IPS-NIHi7 (cell line): ENCODE results near the gene ECE2.
"Not testable (repeated sequence)": the region's sequence is repeated elsewhere in the genome, so short reads cannot be mapped to it uniquely, and the experiment has no call there.

Experiments
- DNase-seq: peaks from one replicate; pipeline ENCODE4 v3.0.0; 2012; ENCODE audit warnings: mixed read lengths; ENCODE audit errors: extremely low spot score

The ECE2 gene

DNA sequence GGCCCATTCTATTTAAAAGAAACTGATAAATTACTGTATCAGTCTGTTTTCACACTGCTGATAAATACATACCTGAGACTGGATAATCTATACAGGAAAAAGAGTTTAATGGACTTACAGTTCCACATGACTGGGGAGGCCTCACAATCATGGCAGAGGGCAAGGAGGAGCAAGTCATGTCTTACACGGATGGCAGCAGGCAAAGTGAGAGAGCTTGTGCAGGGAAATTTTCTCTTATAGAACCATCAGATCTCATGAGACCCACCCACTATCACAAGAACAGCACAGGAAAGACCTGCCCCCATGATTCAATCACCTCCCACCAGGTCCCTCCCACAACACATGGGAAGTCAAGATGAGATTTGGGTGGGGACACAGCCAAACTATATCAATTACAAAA lies 8.6 kb upstream of the ECE2 start:
- DNase-seq: not testable (repeated sequence)

DNA sequence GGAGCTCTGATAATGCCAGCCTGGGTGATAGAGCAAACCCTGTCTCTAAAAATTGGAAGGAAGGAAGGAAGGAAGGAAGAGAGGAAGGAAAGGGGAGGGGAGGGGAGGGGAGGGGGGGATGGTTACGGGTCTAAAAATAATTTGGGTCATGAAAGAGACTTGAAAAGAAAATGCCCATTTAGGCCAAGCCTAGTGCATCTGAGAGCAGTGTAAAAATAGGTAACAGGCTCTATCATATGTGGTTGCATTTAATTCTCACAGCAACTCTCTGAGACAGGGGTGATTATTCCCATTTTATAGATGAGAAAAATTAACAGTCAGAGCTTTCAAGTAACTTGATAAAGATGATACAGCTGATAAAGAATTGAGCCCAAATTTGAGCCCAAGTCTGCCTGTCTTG lies 3.6 kb upstream of the ECE2 start:
- DNase-seq: no peak

DNA sequence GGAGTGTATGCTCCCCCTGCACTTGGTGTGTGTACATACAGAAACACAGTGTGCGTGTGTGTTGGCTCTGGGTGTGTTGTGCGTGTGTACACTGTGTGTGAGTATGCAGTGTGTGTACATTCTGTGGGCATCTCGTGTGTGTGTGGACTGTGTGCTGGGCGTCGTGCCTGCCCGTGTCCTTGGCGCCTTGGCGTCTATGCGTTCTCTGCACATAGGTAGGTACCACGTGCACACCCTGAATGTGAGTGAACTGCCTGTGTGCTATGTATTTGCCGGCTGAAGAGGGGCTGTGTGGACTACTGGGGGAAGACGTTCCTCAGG lies 481 bp upstream of the ECE2 start:
- no peak for DNase-seq

DNA sequence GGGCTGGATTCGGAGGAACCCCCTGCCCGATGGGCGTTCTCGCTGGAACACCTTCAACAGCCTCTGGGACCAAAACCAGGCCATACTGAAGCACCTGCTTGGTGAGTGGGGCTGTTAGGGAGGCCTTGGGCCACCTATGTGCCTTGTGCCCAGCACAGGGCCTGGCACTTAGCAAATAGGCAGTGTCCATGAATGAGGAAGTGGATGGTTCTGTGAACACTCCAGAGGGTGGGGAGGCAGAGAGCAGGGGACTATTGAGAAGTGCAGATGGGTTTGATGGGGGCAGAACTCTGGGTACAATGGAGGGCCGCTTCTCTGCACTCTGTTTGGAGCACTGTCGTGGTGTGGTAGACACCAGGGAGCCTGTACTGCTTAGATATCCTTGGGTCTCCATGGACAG lies 1.5 kb downstream of the ECE2 start:
- DNase-seq: no peak

DNA sequence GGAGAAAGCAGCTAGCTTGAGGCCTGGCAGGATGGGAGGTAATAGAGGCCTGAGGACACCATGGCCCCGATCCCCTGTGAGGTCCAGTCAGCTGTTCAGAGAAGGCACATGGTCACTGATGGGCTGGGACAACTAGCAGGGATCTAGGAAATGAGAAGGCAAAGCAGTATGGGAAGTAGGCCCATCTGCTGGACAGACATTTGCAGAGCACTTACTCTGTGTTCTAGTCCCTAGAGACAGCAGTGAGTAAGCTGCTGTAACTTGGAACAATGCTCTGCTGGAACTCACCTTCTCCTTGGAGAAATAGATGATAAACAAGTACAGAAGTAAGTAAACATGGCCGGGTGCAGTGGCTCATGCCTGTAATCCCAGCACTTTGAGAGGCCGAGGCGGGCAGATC lies 7.1 kb downstream of the ECE2 start:
- no peak for DNase-seq

DNA sequence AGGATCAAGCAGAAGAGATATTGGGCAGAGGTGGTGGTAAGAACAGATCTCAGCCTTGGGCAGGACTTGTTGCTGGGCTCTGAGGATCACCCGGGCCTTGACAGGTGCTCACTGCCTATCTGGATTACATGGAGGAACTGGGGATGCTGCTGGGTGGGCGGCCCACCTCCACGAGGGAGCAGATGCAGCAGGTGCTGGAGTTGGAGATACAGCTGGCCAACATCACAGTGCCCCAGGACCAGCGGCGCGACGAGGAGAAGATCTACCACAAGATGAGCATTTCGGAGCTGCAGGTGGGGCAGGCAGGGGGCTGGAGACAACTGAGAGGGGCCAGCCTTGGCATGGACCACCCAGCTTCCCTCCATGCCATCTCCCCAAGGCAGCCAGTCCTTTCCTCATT lies 7.9 kb downstream of the ECE2 start:
- no peak for DNase-seq

DNA sequence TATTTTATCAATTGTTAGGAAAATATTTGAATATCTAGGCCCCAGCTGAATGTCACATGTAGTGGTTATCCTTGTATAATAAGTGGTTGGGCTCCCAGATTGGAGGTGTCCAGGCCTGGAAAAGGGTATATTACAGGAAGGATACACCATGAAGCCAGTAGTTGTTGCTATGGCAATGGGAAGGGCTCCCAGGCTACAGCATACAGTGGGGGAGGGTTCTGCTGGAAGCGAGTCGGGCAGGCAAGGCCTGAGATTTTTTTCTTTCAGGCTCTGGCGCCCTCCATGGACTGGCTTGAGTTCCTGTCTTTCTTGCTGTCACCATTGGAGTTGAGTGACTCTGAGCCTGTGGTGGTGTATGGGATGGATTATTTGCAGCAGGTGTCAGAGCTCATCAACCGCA lies 8.9 kb downstream of the ECE2 start:
- DNase-seq: peak; percentile 95

DNA sequence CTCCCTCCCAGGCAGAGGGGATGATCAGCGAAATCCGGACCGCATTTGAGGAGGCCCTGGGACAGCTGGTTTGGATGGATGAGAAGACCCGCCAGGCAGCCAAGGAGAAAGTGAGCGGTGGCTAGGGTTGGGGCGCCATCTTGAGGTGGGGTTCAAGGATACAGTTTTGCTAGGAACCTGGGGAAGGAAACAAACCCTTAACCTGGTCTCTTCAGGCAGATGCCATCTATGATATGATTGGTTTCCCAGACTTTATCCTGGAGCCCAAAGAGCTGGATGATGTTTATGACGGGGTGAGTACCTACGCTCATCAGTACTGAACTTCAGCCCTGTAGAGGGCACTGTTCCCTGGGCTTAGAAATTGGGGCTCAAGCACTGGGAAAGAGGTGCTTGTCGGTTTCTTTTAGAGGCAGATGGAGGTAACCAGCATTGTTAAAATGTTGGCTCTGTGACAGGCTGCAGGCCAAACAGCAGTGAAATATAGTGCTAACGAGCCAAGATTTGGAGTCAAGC lies 13.7 kb downstream of the ECE2 start:
- DNase-seq: peak; percentile 87

DNA sequence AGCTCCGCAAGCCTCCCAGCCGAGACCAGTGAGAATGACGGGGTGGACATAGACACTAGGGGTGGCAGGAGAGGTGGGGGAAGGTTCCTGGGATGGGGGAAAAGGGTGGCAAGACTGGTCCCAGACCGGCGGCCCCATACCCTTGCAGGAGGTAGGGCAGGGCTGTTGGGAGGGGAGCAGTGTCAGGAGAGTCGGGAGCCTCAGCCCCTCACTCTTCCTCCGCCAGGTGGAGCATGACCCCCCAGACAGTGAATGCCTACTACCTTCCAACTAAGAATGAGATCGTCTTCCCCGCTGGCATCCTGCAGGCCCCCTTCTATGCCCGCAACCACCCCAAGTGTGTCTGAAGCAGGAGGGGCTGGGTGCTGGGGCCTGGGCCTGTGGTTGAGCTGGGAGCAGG lies 14.5 kb downstream of the ECE2 start:
- peak; percentile 21 for DNase-seq

DNA sequence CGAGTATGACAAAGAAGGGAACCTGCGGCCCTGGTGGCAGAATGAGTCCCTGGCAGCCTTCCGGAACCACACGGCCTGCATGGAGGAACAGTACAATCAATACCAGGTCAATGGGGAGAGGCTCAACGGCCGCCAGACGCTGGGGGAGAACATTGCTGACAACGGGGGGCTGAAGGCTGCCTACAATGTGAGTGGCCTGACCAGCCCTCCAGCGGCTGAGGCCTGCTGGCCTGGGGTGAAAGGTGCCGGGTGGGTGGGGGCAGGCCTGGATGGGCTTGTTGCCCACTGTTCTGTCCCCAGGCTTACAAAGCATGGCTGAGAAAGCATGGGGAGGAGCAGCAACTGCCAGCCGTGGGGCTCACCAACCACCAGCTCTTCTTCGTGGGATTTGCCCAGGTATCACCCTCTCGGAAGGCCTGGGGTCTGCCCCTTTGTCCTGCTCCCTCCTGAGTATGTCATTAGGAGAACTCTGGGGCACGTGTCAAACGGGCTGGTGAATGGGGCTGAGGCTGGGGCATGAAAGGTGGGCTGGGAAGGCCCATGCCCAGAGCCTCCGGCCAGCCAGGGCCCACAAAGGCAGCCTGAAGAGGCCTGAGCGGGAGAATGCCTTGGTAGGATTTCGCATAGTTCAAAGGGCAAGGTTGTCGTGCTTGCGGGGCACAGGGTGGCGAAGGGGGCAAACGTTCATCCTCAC lies 15.4 kb downstream of the ECE2 start:
- DNase-seq: no peak

DNA sequence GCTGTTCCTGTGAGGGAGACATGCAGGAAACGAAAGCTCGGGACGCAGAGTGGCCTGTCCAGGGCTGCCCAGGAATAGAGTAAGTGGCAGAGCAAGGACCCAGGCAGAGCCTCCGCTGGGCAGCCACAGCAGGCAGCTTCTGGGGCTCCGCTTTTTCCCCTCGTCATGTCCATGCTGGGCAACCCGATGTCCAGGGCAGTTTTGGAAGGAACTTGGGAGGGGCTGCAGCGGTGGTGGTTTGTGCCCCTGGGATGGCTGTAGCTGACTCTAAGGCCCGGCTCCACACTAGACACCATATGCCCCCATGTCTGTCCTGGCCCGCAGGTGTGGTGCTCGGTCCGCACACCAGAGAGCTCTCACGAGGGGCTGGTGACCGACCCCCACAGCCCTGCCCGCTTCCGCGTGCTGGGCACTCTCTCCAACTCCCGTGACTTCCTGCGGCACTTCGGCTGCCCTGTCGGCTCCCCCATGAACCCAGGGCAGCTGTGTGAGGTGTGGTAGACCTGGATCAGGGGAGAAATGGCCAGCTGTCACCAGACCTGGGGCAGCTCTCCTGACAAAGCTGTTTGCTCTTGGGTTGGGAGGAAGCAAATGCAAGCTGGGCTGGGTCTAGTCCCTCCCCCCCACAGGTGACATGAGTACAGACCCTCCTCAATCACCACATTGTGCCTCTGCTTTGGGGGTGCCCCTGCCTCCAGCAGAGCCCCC lies 16.1 kb downstream of the ECE2 start:
- DNase-seq: no peak

DNA sequence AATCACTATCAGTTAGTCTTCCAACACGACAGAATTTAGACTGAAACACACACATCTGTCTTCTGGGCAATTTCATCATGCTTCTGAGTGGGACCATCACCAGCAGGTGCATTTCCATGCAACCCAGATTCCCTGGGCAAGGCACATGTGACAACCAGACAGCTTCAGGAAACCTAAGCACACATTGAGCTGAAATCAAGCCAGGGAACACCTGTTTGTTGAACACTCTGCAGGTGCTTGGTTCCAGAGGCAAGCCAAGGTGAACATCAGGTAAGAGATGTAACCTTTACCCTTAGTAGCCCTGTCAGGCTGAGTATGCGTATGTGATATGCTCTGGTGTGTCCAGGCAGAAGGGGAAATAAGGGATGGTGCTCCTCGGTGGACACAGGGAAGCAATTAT lies 19.9 kb downstream of the ECE2 start:
- DNase-seq: no peak

DNA sequence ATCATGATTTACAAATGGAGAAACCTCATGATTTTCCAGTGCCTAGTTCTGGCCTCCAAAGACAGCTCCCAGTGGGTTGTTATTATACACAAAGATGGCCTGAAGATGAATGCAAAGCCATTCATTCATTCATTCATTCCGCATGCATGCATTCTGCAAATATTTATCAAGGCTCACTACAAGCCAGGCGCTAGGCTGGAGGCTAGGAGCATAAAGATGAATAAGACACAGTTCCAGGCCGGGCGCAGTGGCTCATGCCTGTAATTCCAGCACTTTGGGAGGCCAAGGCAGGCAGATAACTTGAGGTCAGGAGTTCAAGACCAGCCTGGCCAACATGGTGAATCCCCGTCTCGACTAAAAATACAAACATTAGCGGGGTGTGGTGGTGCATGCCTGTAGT lies 20.8 kb downstream of the ECE2 start:
- DNase-seq: no peak

DNA sequence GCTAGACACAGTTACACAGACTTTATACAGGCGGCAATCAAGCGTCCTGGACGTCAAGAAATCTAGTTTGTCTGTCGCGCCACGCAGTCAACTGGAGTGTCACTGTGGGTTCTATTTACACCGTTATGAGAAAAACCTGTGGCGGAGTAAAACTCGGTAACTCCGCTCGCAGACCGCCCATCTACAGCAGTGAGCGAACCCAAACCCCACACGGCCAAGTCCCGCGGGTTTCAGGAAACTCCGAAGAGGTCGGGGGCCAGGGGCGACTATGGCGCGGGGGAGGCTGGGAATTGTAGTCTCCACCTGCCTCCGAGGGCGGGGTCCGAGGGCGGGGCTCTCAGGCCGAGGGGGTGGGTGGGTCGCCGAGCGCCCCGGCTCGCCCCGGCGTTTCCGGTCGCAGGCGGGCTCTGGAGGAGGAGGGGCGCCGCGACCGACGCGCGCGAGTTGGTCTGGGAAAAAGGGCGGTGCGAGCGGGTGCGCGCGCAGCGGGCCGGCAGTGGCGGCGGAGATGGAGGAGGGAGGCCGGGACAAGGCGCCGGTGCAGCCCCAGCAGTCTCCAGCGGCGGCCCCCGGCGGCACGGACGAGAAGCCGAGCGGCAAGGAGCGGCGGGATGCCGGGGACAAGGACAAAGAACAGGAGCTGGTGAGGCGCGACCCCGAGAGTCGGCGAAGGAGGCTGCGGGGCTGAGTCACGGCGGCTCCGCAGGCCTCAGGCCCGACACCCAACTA lies 23.1 kb downstream of the ECE2 start, which contains the start of gene PSMD2:
TSS of gene PSMD2 (plus strand) at position 483 of the 729 bp plus-strand sequence. CDS start at position 509, 26 bp downstream.
- DNase-seq: peak; percentile 99

DNA sequence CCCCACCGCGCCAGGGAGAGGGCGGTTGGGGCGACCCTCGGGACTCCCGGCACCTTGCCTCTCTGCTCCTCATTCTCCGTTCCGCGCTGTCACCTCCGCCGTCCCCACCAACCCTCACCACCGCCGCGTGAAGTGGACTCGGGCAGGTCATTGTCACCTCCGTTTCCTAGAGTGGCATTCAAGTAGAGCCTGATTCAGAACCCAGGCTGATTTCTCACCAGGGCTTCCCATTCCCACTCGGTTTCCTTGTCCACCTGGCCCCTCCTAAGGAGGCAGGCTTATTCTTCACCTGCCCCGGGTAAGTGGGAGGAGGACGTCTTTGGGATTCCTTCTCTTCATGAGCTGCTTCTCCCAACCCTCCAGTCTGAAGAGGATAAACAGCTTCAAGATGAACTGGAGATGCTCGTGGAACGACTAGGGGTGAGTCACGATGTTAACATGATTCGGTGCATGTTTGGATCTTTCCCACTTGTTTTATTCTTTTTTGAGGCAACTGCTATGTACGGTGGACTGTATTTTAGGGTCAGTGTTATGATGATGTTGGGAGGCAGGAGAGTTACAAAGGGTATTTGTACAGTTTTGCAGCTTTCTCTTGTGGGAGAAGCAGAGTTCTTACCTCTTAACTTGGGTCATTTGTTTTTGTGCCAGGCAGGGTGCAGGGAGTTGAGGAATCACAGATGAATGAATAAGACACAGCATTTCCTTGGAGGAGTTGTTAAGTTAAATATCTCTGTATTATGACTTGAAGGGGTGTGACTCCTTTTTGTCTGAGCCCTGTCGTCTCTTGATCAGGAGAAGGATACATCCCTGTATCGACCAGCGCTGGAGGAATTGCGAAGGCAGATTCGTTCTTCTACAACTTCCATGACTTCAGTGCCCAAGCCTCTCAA lies 23.9 kb downstream of the ECE2 start:
- no peak for DNase-seq

DNA sequence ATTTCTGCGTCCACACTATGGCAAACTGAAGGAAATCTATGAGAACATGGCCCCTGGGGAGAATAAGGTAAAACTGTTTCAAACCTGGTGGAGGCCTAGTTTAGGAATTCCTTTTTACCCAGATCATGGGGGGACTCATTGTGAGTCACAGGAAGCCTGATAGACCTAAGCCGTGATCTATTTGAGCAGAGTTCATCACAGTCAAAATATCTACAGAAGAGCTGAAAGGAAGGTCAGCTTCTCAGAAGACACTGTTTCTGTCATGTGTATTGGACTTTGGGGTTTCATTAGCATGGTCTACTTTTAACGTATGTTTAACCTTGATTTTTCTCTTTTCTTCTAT lies 24.5 kb downstream of the ECE2 start:
- DNase-seq: no peak

DNA sequence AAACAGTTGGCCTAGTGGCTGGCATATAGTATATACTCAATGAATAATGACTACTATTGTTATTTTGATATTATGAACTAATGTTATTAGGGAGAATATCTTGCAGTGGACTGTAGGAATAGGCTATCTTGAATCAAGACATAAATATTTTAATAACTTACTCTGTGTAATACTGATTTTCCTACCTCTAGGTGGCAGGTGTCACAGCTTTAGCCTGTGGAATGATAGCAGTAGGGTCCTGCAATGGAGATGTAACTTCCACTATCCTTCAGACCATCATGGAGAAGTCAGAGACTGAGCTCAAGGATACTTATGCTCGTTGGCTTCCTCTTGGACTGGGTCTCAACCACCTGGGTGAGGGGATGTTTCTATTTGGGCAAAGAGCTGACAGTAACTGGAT lies 29.8 kb downstream of the ECE2 start:
- DNase-seq: no peak

DNA sequence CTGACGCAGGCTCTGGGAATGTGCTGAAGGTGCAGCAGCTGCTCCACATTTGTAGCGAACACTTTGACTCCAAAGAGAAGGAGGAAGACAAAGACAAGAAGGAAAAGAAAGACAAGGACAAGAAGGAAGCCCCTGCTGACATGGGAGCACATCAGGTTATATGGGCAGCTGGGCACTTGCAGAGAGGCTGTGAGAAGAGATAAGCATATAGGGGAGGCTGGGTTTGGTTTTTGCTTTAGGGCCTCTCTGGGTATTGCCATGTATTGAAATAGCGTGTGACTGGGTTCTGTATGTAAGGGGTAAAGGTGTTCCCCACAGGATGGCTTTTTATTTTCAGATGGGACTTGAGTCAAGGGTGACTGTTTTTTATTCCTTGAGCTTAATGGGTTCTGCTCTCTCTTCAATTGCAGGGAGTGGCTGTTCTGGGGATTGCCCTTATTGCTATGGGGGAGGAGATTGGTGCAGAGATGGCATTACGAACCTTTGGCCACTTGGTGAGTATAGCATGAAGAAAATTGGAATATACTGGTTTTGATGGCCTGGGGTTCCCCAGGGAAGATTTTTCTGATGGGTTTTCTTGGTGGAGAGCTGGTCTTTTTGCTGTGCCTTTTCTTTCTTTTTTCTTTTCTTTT lies 30.6 kb downstream of the ECE2 start:
- no peak for DNase-seq

DNA sequence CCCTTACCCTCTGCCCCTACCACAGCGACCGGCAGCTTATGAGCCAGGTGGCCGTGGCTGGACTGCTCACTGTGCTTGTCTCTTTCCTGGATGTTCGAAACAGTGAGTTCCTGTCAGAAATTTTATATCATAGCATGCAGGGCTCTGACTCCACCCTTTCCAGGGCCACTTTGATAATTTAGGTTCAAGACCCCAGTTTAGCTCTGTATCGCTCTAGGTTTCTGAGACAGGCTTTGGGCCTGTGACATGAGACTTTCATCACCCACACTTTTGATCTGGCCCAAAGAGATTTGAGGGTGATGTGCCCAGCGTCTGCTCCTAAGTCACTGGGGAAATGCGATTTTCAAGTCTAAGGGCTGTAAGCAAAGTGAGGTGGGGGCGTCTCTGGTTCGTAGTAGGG lies 32.1 kb downstream of the ECE2 start:
- DNase-seq: no peak

DNA sequence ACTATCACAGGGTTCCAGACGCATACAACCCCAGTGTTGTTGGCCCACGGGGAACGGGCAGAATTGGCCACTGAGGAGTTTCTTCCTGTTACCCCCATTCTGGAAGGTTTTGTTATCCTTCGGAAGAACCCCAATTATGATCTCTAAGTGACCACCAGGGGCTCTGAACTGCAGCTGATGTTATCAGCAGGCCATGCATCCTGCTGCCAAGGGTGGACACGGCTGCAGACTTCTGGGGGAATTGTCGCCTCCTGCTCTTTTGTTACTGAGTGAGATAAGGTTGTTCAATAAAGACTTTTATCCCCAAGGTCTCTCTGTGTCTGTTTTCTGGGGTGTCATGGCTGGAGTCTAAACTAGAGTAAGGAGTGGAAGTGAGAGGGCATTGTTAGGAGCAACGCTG lies 32.9 kb downstream of the ECE2 start:
- no peak for DNase-seq

DNA sequence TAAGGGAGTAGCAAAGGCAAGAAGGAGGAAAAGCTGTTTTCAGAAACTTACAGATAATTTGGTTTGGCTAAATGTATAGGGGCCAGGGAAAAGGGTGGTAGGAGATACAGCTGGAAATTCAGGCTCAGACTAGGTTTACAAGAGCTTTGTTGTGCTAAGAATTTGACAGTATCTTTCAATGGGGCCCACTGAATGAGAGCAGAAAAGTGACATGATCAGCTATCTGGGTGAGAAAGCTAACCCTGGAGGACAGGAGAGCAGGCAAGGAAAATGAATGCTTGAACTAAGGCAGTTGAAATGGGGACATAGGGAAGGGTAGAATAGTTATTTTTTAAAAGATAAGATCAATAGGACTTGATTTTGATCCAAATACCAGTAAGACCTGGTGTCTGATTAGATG lies 35.8 kb downstream of the ECE2 start:
- no peak for DNase-seq

DNA sequence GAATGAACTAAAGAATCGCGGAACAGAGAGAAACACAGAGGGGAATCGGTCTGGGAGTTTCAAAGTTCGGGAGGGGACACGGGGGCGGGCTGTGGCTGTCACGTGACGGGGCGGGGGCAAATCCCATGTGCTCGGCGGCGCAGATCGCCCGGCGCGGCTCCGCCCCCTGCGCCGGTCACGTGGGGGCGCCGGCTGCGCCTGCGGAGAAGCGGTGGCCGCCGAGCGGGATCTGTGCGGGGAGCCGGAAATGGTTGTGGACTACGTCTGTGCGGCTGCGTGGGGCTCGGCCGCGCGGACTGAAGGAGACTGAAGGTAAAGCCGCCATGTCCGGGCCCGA lies 38.5 kb downstream of the ECE2 start, which contains the start of gene EIF4G1:
TSS of gene EIF4G1 (plus strand) at position 244 of the 337 bp plus-strand sequence. CDS start 1,191 bp downstream, outside the sequence.
- DNase-seq: peak; percentile 97
